NCI-H2171 (cell line): ENCODE results near the gene LKAAEAR1.

ENCODE experiments used
- DNase-seq: peaks from one replicate; lab custom pipeline; 2025; lab: John Stamatoyannopoulos, UW

Gene LKAAEAR1

DNA sequence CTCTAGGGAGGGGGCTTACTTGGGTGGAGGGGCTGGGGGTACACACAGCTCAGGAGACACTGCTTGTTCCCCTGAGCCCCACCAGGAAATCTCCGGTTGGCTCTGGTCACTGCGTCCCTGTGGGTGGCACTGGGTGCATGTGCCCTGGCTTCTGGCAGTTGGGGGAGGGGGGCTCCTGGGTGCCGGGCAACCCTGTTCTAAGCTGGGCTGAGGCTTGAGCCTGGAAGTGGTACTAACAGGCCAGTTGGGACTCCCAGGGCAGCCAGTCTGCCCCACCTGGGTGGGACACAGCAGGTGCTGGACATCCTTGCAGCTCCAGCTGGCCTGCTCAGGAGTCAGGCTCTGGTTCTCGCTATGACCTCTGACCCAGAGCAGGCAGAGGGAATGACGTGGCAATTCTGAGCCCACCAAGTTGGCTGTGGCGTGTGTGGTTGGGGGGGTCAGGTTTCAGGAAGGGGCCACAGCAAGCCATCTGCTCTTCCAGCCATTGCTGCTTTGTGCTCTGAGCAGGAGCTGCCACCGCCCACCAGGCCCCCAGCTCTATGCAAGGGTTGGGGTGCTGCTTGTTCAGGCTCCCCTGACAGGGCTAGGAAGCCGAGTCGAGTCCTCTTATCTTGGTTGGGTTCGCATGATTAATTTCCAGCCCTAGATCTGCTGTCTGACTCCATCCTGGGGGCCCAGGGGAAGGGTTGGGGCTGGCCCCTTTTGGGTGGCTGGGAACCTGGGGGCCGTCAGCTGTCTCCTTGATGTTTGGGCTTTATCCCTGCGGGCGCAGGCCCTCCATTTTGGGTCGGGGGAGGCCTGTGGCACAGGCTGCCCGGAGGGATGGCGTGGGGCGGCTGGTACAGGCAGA is 47.6 kb downstream of the LKAAEAR1 start:
- DNase-seq, result no peak

DNA sequence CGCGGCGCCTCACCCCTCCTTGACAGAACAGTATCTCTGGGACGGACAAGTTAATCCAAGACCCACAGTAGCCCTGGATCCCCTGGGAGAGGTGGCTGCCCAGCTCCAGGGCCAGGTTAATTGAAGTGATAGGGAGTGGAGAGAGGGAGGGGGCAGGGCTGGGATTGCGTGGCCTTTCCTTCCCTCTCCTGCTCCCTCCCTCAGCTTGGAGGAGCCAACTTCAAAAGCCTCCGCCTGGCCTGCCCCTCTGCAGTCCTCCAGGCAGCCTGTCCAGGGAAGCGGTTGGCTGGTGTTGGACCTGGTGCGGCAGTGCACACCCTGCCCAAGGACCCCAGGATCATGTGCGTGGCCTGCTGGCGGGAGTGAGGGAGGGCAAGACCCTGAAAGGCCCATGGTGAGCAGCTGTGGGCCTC is 48.3 kb downstream of the LKAAEAR1 start, which contains the start of gene C20orf204:
Gene C20orf204, plus strand, starts transcription at position 250 of the 413 bp plus-strand sequence. Its CDS starts 142 bp downstream, at position 392.
- DNase-seq, result no peak

DNA sequence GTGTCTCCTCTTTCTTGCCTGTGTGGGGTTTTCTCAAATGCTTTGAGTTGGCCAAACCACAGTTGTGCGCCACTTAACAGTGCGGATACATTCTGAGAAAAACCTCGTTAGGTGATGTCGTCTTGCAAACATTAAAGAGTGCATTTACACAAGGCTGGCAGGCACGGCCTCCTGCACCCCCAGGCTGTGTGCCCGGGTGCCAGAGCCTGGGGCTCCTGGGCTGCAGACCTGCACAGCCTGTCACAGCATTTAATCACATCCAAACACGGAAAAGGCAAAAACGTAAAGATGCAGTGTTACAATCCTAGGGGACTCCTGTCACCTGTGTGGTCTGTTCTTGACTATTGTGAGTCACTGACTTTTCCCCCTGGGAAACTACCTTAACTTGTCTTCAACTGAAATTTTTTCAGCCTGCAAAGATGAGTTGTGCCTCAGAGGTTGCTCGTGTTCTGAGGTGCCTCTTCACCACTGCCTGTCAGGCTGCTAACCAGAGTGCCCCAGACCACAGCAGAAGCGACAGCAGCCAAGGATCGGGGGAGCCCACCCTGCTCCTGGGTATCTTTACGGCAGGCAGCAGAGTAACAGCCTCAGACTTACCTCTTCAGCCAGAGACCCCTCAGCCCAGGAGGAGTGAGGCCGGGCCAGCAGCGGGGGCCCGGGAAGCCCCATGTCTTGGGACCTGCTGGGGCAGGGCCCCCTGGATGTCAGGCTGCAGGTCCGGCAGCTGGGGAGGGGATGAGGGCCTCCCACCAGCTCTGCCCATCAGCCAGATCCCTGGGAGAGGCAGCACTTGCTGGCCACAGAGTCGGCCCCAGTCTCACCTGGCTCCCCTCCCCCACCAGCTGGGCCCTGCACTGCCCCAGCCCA is 48.9 kb downstream of the LKAAEAR1 start:
- DNase-seq, result no peak

DNA sequence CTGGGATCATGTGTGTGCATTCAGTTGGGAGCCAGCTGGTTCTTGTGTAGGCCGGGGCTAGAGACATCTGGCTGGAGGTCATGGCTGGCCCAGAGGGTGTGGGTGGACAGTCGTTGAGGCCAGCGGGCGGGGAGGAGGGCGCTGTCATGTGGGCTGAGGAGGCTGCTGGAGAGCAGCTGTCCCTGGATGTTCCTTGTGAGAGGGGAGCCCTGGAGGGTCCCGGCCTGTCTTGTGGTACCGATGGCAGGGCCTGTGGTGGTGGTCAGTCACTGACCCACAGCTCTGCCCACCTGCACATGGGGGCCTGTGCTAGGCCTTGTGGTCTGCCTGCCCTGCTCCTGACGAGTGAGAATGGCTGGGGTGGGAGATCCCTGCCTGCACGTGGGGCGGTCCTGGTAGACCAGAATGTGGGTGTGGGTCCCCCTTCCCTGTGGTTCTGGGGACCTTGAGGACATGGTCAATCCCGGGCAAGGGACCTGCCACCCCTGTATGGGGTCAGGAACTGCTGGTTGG is 50.2 kb downstream of the LKAAEAR1 start:
- DNase-seq, result no peak
